HepG2 (cell line): ENCODE results near the gene TBL2. TPM values are rescaled to one million over a fixed set of nuclear protein-coding genes. Genes with fewer than 3 reads are reported as not detected.

Source experiments
- ATAC-seq: fragments of 200-7000 bp; cut with Tn5 transposase; 3 replicates; pipeline ENCODE4 v1.9.1; 2020; ENCODE audit warnings: mild to moderate bottlenecking, moderate library complexity
- BruUV-seq: library from RNA; stranded (reverse); fragments of 400-500 nt; replicated peaks from 2 replicates; lab custom pipeline; 2021; lab: Mats Ljungman, UMichigan
- CTCF ChIA-PET: fragments of 300-600 bp; formaldehyde crosslinking; extraction: SDS; loops from one replicate; lab custom pipeline; 2021; ENCODE audit warnings: low total read pairs, inconsistent platforms, low intra/inter-chr PET ratio; lab: Yijun Ruan, JAX
- POLR2A ChIA-PET: fragments of 350-600 bp; sonication (Branson Sonifier 250); formaldehyde crosslinking; loops from one replicate; lab custom pipeline; 2020; ENCODE audit warnings: antibody characterized with exemption, inconsistent platforms; lab: Yijun Ruan, JAX
- DNase-seq: peaks from one replicate; pipeline ENCODE4 v3.0.0-alpha.2; 2015; ENCODE audit warnings: low spot score
- FAIRE-seq: peaks from 3 replicates; lab custom pipeline; 2011; peaks lifted over from hg19 to GRCh38; lab: Jason Lieb, UNC
- H2AFZ ChIP-seq: one replicate; pipeline ENCODE4 v1.6.1; 2011; ENCODE audit warnings: low read length, inconsistent platforms
- H3K27ac ChIP-seq: fragments of 300-600 bp; 3 replicates; pipeline ENCODE4 v1.8.0; 2011; ENCODE audit warnings: mixed run types, mild to moderate bottlenecking, mixed read lengths, low read length, inconsistent platforms; ENCODE audit not compliant: insufficient read depth; ENCODE audit errors: extremely low read length
- H3K27me3 ChIP-seq, 2 experiments: fragments of 200-600 bp in 1 of 2; 2 replicates in 1 of 2; 3 replicates in 1 of 2; pipeline versions ENCODE4 v1.6.0 to v1.8.0; 2011; ENCODE audit warnings: low read length in 2 of 2, mild to moderate bottlenecking in 2 of 2, moderate library complexity in 2 of 2, inconsistent platforms in 1 of 2; ENCODE audit not compliant: insufficient read depth in 2 of 2, control insufficient read depth in 1 of 2
- H3K36me3 ChIP-seq, 2 experiments: fragments of 200-600 bp in 1 of 2; replicated peaks in 1 of 2; 2 replicates in 1 of 2; 3 replicates in 1 of 2; pipeline versions ENCODE4 v1.5.1 to v1.8.0; 2011; ENCODE audit warnings: low read length in 2 of 2, inconsistent platforms in 1 of 2; ENCODE audit not compliant: insufficient read depth in 2 of 2, control insufficient read depth in 1 of 2
- H3K4me1 ChIP-seq: 2 replicates; pipeline ENCODE4 v1.5.1; 2012; ENCODE audit warnings: low read length, inconsistent platforms; ENCODE audit not compliant: insufficient read depth
- H3K4me2 ChIP-seq: 2 replicates; pipeline ENCODE4 v1.6.0; 2011; ENCODE audit warnings: low read depth, low read length, inconsistent platforms
- H3K4me3 ChIP-seq, 3 experiments: fragments of 200-600 bp in 1 of 3; sonication (generic), shearing (Covaris generic) in 1 of 3; replicated peaks in 1 of 3; 2 replicates each; pipeline ENCODE4 v1.5.1; 2011 to 2016; ENCODE audit warnings: low read length in 3 of 3, inconsistent platforms in 2 of 3, low read depth in 2 of 3, mild to moderate bottlenecking in 2 of 3, control low read depth in 1 of 3, mixed read lengths in 1 of 3; ENCODE audit not compliant: insufficient read depth in 1 of 3
- H3K79me2 ChIP-seq: one replicate; pipeline ENCODE4 v1.6.1; 2011; ENCODE audit warnings: low read length, inconsistent platforms; ENCODE audit not compliant: insufficient read depth
- H3K9ac ChIP-seq: 2 replicates; pipeline ENCODE4 v1.6.0; 2011; ENCODE audit warnings: mild to moderate bottlenecking, low read depth, low read length, inconsistent platforms; ENCODE audit not compliant: insufficient read depth
- H3K9me3 ChIP-seq: 2 replicates; pipeline ENCODE4 v1.5.1; 2012; ENCODE audit warnings: mild to moderate bottlenecking, low read length
- H4K20me1 ChIP-seq: 2 replicates; pipeline ENCODE4 v1.6.0; 2011; ENCODE audit warnings: inconsistent platforms, mild to moderate bottlenecking, low read length, moderate library complexity; ENCODE audit not compliant: insufficient read depth
- ATM ChIP-seq: fragments of 450-650 bp; IDR thresholded peaks from 2 replicates; pipeline ENCODE4 v1.7.1; 2017; ENCODE audit warnings: mild to moderate bottlenecking, borderline replicate concordance
- KDM5A ChIP-seq: fragments of 200-600 bp; sonication (generic); IDR thresholded peaks from 2 replicates; pipeline ENCODE4 v1.7.0; 2018; ENCODE audit warnings: antibody characterized with exemption, mild to moderate bottlenecking, low read length, borderline replicate concordance
- NPAS2 ChIP-seq: sonication (generic); formaldehyde crosslinking; IDR thresholded peaks from 2 replicates; pipeline ENCODE4 v1.8.0; 2022; ENCODE audit warnings: mild to moderate bottlenecking, missing genetic modification reagents, borderline replicate concordance
- NR1H2 ChIP-seq: sonication (generic); formaldehyde crosslinking; IDR thresholded peaks from 2 replicates; pipeline ENCODE4 v1.8.1; 2022; ENCODE audit warnings: low read depth, missing genetic modification reagents, borderline replicate concordance
- RAD51 ChIP-seq: fragments of 450-650 bp; IDR thresholded peaks from 2 replicates; pipeline ENCODE4 v1.6.1; 2016; ENCODE audit warnings: borderline replicate concordance
- RBFOX2 ChIP-seq: fragments of 200-400 bp; formaldehyde crosslinking; IDR thresholded peaks from 2 replicates; pipeline ENCODE4 v1.6.1; 2017; ENCODE audit warnings: low read depth, mild to moderate bottlenecking, low read length
- SP5 ChIP-seq: IDR thresholded peaks from 2 replicates; pipeline ENCODE4 v1.6.1; 2016; ENCODE audit warnings: low read depth, borderline replicate concordance
- TCF12 ChIP-seq, 2 experiments: fragments of 450-650 bp in 1 of 2; sonication (generic) in 1 of 2; formaldehyde crosslinking in 1 of 2; IDR thresholded peaks; 2 replicates each; pipeline versions ENCODE4 v1.6.1 to v1.8.0; 2017 to 2022; ENCODE audit warnings: antibody characterized with exemption in 1 of 2, mild to moderate bottlenecking in 1 of 2, missing genetic modification reagents in 1 of 2, moderate library complexity in 1 of 2
- ZBTB43 ChIP-seq: sonication (generic); formaldehyde crosslinking; conservative IDR thresholded peaks from 2 replicates; pipeline ENCODE4 v1.4.0; 2020; ENCODE audit warnings: missing genetic modification reagents
- ZNF275 ChIP-seq: sonication (generic); formaldehyde crosslinking; IDR thresholded peaks from 2 replicates; pipeline ENCODE4 v1.8.0; 2022; ENCODE audit warnings: missing genetic modification reagents, mild to moderate bottlenecking, inconsistent platforms, borderline replicate concordance
- ZNF550 ChIP-seq: sonication (generic); formaldehyde crosslinking; IDR thresholded peaks from 2 replicates; pipeline ENCODE4 v1.4.0; 2020; ENCODE audit warnings: mild to moderate bottlenecking, missing genetic modification reagents, borderline replicate concordance
- ZNF772 ChIP-seq: sonication (generic); formaldehyde crosslinking; IDR thresholded peaks from 2 replicates; pipeline ENCODE4 v1.5.0; 2020; ENCODE audit warnings: mild to moderate bottlenecking, missing genetic modification reagents
- ZNF776 ChIP-seq: sonication (generic); formaldehyde crosslinking; IDR thresholded peaks from 2 replicates; pipeline ENCODE4 v1.4.0; 2020; ENCODE audit warnings: mild to moderate bottlenecking, missing genetic modification reagents
- WGBS: methylation state at CpG from one replicate; pipeline ENCODE4 v1.1.6; 2017; ENCODE audit warnings: low lambda C conversion rate; 5-methylcytosine and 5-hydroxymethylcytosine counted together
- in situ Hi-C: cut with HindIII; loops from 2 replicates; pipeline ENCODE4 v1.10.0; 2017; ENCODE audit warnings: low pct_unique_long_range_greater_than_20kb; ENCODE audit not compliant: extremely low pct_ligation_motif_present
- intact Hi-C: fragments of 100-400 bp; cut with micrococcal nuclease; formaldehyde crosslinking; loops from one replicate; pipeline ENCODE4 v1.10.0; 2022; ENCODE audit not compliant: unreplicated experiment
- polyA plus RNA-seq, 8 experiments: library from polyadenylated mRNA; depleted of rRNA in 3 of 8; stranded (reverse) in 7 of 8; unstranded in 1 of 8; fragments of >200 nt; fragmentation: Illumina TruSeq in 4 of 8; extraction: Trizol in 4 of 8; gene quantifications; 2 replicates each; pipeline versions ENCODE4 v1.2.1 to v1.2.3, GENCODE V29; 2011 to 2016; ENCODE audit warnings: low read depth in 4 of 8, missing spikeins in 1 of 8, mixed read lengths in 1 of 8; ENCODE audit not compliant: insufficient read depth in 1 of 8
- total RNA-seq, 5 experiments: library from RNA; depleted of rRNA; stranded (reverse); fragments of >200 nt; fragmentation: Illumina TruSeq; extraction: Trizol; gene quantifications; 2 replicates each; pipeline ENCODE4 v1.2.3, GENCODE V29; 2016; ENCODE audit warnings: low read depth in 1 of 5
- TF ChIP-seq, protein P1 (sequence below): sonication (generic); formaldehyde crosslinking; IDR thresholded peaks from 2 replicates; pipeline ENCODE4 v1.8.0; 2022; ENCODE audit warnings: mild to moderate bottlenecking, missing genetic modification reagents, moderate library complexity
- TF ChIP-seq, protein P2 (sequence below): sonication (generic); formaldehyde crosslinking; IDR thresholded peaks from 2 replicates; pipeline ENCODE4 v1.8.1; 2023; ENCODE audit warnings: mild to moderate bottlenecking, missing genetic modification reagents

TBL2 gene
- total and polyA plus RNA-seq, 2 of the 13 experiments (the other 11 are each of a cell fraction or from before 2014, with no cell fraction given), result 43.4 to 47.2 TPM

GRCh38 chr7:73537051-73537450 lies 41.3 kb downstream of the TBL2 start:
- no peaks in the 10 kb centered on the region for H3K9me3 ChIP-seq
- DNase-seq, result no peak
- BruUV-seq, result no TSS peak
- no peak for FAIRE-seq
- no peak overlapping the region for H3K4me2 ChIP-seq
- 97% methylated on average over 9 of the region's 16 CpGs for WGBS
- no peak for ATAC-seq
- H3K27me3 ChIP-seq, result no peaks in the 10 kb centered on the region
- no peaks in the 10 kb centered on the region for H4K20me1 ChIP-seq
- intact Hi-C loops, result no loop called here
- H3K9ac ChIP-seq, result no peak overlapping the region
- no peak overlapping the region for H2AFZ ChIP-seq
- H3K36me3 ChIP-seq, result peaks cover 21 to 44% of the 10 kb centered on the region in 2 experiments
- in situ Hi-C loops, result no loop called here
- H3K4me3 ChIP-seq, result no peak overlapping the region
- H3K27ac ChIP-seq, result no peak overlapping the region
- CTCF ChIA-PET, result no interaction called here
- TF ChIP-seq SP5 (CRISPR knock-in tag), result no peak
- TF ChIP-seq ZNF550 (CRISPR knock-in tag), result no peak
- no peak for TF ChIP-seq NR1H2 (CRISPR knock-in tag)
- peaks cover 12% of the 10 kb centered on the region for H3K4me1 ChIP-seq
- no peaks in the 10 kb centered on the region for H3K79me2 ChIP-seq
- POLR2A ChIA-PET, result no interaction called here

DNA sequence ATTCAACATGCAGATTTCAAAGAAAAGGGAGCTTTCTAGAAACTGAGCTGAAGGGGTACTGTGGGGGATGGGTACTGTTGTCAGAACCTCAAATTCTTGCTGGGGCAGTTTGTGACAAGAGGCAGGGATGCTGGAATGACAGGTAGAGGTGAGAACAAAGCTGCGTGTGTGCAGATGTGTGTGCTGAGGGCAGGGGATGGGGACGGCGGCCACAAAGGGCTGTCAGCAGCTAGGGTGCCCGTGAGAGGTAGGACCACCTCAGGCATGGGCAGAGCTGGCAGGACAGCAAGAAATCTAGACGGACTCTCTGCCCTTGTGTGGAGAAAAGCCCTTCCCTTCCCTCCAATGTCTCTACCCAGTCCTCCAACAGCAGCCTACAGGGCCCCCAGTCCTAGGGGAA lies 41.9 kb downstream of the TBL2 start:
- no peak for ATAC-seq
- in situ Hi-C loops (no loop called here), intact Hi-C loops (no loop called here)
- Histone ChIP-seq H3K27me3 (no peaks in the 10 kb centered on the region), H3K4me3 (no peak overlapping the region), H3K36me3 (peaks cover 18 to 39% of the 10 kb centered on the region in 2 experiments), H3K79me2 (no peaks in the 10 kb centered on the region), H3K9me3 (no peaks in the 10 kb centered on the region), H2AFZ (no peak overlapping the region), H3K27ac (no peak overlapping the region), H3K4me2 (no peak overlapping the region), H4K20me1 (no peaks in the 10 kb centered on the region), H3K4me1 (peaks cover 12% of the 10 kb centered on the region), H3K9ac (no peak overlapping the region)
- no TSS peak for BruUV-seq
- DNase-seq, result no peak
- FAIRE-seq, result no peak
- POLR2A ChIA-PET, result no interaction called here
- CTCF ChIA-PET, result no interaction called here
- 98% methylated on average over 4 of the region's 5 CpGs for WGBS
- TF ChIP-seq ZBTB43 (CRISPR knock-in tag), result no peak
- no peak for TF ChIP-seq KDM5A
- TF ChIP-seq, protein P1, sequence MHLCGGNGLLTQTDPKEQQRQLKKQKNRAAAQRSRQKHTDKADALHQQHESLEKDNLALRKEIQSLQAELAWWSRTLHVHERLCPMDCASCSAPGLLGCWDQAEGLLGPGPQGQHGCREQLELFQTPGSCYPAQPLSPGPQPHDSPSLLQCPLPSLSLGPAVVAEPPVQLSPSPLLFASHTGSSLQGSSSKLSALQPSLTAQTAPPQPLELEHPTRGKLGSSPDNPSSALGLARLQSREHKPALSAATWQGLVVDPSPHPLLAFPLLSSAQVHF, result no peak
- no peak for TF ChIP-seq NPAS2 (CRISPR knock-in tag)
- TF ChIP-seq ZNF776 (CRISPR knock-in tag), result no peak
- TF ChIP-seq RBFOX2, result no peak
- no peak for TF ChIP-seq ATM
- TF ChIP-seq RAD51, result no peak
- TF ChIP-seq, protein P2, sequence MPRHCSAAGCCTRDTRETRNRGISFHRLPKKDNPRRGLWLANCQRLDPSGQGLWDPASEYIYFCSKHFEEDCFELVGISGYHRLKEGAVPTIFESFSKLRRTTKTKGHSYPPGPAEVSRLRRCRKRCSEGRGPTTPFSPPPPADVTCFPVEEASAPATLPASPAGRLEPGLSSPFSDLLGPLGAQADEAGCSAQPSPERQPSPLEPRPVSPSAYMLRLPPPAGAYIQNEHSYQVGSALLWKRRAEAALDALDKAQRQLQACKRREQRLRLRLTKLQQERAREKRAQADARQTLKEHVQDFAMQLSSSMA, result no peak
- TF ChIP-seq TCF12 (IDR thresholded peaks at IDR 0.05), result no peak
- no peak for TF ChIP-seq TCF12 (CRISPR knock-in tag; IDR thresholded peaks at IDR 0.05)
- TF ChIP-seq ZNF275 (CRISPR knock-in tag), result no peak
- no peak for TF ChIP-seq ZNF772 (CRISPR knock-in tag)
